ENCODE data around the gene BPIFA2. TPM values are rescaled to one million over a fixed set of nuclear protein-coding genes. Genes with fewer than 3 reads are reported as not detected.

The BPIFA2 gene
- total RNA-seq, 1 experiment from 2014 or later: not detected

DNA sequence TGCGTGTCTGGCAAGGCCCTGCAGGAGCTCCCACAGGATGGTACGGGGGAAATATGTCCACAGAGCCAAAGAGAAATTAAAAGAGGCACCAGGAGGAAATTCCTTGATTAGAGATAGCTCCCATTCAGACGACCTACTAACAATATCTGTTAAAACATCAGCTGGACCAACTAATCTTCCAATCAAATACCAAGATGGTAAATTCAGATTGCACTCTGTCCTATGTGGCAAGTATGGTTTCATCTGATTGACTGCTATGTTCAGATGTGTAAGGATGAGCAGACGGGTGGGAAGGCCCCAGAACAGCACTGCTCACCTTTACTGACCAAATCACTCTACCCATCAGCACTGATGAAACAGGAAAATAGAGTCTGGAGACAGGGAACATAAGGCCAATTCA, 19.5 kb downstream of the BPIFA2 start:
- Histone ChIP-seq H3K27ac (ENCODE audit: insufficient read length, low read depth, low read length) (no peak overlapping the region), H2BK5ac (ENCODE audit: insufficient read length, low read length) (no peak overlapping the region), H3K79me1 (ENCODE audit: insufficient read depth, low read depth, low read length, poor library complexity, severe bottlenecking) (no peaks in the 10 kb centered on the region), H3K4me2 (ENCODE audit: insufficient read depth, insufficient read length, low read length) (no peak overlapping the region), H2BK15ac (ENCODE audit: low read depth, low read length) (no peak overlapping the region), H3K23me2 (ENCODE audit: insufficient read length, low read depth, low read length, poor library complexity, severe bottlenecking) (no peaks in the 10 kb centered on the region), H2AFZ (ENCODE audit: low read length) (no peak overlapping the region), H3K56ac (ENCODE audit: insufficient read length, low read depth, low read length) (no peak overlapping the region), H2AK5ac (ENCODE audit: insufficient read length, low read length) (no peak overlapping the region), H3K4ac (ENCODE audit: low read depth, low read length) (no peak overlapping the region), H3K79me2 (ENCODE audit: insufficient read depth, low read length) (no peaks in the 10 kb centered on the region), H3K9me3 (ENCODE audit: control insufficient read depth, low read depth, low read length) (no peaks in the 10 kb centered on the region), H4K8ac (replicated peaks; ENCODE audit: insufficient read length, low read depth, low read length) (no peak overlapping the region), H3T11ph (ENCODE audit: low read length) (no peak overlapping the region), H4K5ac (ENCODE audit: insufficient read length, low read depth, low read length) (no peak overlapping the region), H3K23ac (ENCODE audit: insufficient read length, low read depth, low read length) (no peak overlapping the region), H4K91ac (ENCODE audit: insufficient read length, low read depth, low read length) (no peak overlapping the region), H3K14ac (ENCODE audit: insufficient read depth, low read length) (no peak overlapping the region), H3K9ac (ENCODE audit: extremely low read depth, insufficient read length, low read length) (no peak overlapping the region), H2BK12ac (ENCODE audit: insufficient read length, low read depth, low read length) (no peak overlapping the region), H3K4me1 (ENCODE audit: insufficient read depth, low read length) (no peaks in the 10 kb centered on the region), H2BK120ac (ENCODE audit: low read depth, low read length, poor library complexity, severe bottlenecking) (no peak overlapping the region), H2BK20ac (ENCODE audit: low read depth, low read length, poor library complexity, severe bottlenecking) (no peak overlapping the region), H4K20me1 (ENCODE audit: control insufficient read depth, insufficient read depth, insufficient read length) (no peaks in the 10 kb centered on the region), H3K18ac (ENCODE audit: insufficient read length, low read depth, low read length) (no peak overlapping the region), H3K27me3 (ENCODE audit: insufficient read depth, low read length) (no peaks in the 10 kb centered on the region)
- TF ChIP-seq, protein P1, sequence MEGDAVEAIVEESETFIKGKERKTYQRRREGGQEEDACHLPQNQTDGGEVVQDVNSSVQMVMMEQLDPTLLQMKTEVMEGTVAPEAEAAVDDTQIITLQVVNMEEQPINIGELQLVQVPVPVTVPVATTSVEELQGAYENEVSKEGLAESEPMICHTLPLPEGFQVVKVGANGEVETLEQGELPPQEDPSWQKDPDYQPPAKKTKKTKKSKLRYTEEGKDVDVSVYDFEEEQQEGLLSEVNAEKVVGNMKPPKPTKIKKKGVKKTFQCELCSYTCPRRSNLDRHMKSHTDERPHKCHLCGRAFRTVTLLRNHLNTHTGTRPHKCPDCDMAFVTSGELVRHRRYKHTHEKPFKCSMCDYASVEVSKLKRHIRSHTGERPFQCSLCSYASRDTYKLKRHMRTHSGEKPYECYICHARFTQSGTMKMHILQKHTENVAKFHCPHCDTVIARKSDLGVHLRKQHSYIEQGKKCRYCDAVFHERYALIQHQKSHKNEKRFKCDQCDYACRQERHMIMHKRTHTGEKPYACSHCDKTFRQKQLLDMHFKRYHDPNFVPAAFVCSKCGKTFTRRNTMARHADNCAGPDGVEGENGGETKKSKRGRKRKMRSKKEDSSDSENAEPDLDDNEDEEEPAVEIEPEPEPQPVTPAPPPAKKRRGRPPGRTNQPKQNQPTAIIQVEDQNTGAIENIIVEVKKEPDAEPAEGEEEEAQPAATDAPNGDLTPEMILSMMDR (conservative IDR thresholded peaks at IDR 0.05): no peak
- peaks cover 6 to 12% (median 10%) of the 10 kb centered on the region in 3 experiments; a peak in 5 of 7 replicates for H3K36me3 Mint-ChIP-seq (ENCODE audit: insufficient read depth in 1 of 3, low read depth in 3 of 3)
- H3K27me3 Mint-ChIP-seq (ENCODE audit: low read depth): peaks cover 7% of the 10 kb centered on the region
- no peak for DNase-seq
- H3K4me3 Mint-ChIP-seq: no peak overlapping the region
- H3K9me3 Mint-ChIP-seq: peaks cover 9 to 14% of the 10 kb centered on the region in 2 experiments
- WGBS (ENCODE audit: extremely low coverage, insufficient read length, low lambda C conversion rate): no CpG with 5 or more reads among the region's 4 CpGs
- no peak overlapping the region; a peak in 1 of 7 replicates for H3K27ac Mint-ChIP-seq
- peaks cover 3 to 6% of the 10 kb centered on the region in 2 experiments; a peak in 3 of 4 replicates for H3K4me1 Mint-ChIP-seq
